ENCODE data around the gene JMY. TPM values are rescaled to one million over a fixed set of nuclear protein-coding genes. Genes with fewer than 3 reads are reported as not detected.

The JMY gene, protein sequence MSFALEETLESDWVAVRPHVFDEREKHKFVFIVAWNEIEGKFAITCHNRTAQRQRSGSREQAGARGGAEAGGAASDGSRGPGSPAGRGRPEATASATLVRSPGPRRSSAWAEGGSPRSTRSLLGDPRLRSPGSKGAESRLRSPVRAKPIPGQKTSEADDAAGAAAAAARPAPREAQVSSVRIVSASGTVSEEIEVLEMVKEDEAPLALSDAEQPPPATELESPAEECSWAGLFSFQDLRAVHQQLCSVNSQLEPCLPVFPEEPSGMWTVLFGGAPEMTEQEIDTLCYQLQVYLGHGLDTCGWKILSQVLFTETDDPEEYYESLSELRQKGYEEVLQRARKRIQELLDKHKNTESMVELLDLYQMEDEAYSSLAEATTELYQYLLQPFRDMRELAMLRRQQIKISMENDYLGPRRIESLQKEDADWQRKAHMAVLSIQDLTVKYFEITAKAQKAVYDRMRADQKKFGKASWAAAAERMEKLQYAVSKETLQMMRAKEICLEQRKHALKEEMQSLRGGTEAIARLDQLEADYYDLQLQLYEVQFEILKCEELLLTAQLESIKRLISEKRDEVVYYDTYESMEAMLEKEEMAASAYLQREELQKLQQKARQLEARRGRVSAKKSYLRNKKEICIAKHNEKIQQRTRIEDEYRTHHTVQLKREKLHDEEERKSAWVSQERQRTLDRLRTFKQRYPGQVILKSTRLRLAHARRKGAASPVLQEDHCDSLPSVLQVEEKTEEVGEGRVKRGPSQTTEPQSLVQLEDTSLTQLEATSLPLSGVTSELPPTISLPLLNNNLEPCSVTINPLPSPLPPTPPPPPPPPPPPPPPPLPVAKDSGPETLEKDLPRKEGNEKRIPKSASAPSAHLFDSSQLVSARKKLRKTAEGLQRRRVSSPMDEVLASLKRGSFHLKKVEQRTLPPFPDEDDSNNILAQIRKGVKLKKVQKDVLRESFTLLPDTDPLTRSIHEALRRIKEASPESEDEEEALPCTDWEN
- 5.0 and 5.6 TPM in 2 replicates for polyA plus RNA-seq (2011; rRNA removed)
- polyA plus RNA-seq (2012; cell fraction: cytosol; rRNA removed) = 0.74 and 0.93 TPM in 2 replicates
- polyA plus RNA-seq (2012; cell fraction: nucleus; rRNA removed) = 0.95 and 1.2 TPM in 2 replicates
- polyA plus RNA-seq (2017; fragmentation: RNase III; extraction: RNeasy Plus Mini Kit Qiagen cat#74134 plus additional on column Dnase treatment) = 2.5 to 4.2 TPM (median 2.9 TPM) in 3 replicates
- polyA minus RNA-seq (2011; rRNA and poly(A)+ RNA removed) = 3.8 and 3.9 TPM in 2 replicates

DNA sequence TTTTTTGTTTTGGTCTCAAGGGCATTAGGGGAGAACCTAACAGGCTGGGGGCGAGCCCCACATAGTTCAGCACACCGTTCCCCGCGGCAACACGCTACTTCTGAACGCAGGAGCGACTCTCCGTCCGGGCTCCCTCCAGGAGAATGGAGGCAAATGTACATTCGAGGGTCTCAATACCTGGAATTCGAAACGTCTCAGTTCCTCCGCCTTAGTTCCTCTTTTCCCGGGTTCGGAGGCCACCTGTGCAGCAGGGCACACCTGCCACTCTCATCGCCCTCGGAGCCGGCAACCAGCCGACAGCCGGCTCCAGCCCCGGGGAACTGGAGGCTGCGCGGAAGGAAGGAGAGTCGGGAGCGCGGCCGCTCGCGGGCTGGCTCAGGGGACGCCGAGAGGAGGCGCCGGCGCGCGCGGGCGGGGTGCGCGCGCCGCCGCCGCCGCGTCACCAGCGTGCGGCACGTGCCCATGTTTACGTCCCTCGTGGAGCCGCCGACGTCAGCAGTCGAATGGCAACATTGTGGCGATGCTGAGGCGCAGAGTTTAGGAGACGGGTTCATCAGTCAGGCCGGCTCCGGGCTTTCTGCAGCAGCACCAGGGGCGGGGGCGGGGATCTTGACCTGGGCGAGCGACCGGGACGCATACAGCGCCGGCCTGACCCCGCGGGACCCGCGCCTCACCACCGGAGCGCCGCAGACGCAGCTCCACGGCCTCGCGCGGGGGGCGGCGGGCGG, at the start of gene JMY:
Gene JMY (plus strand): TSS at position 498 of the 728 bp plus-strand sequence. CDS start 520 bp downstream, outside the sequence.
- Histone ChIP-seq H3K27ac (peak within 1 kb of the TSS; percentile 73 to 87), H3K4me2 (peak within 1 kb of the TSS; percentile 67), H3K4me3 (peak within 1 kb of the TSS; percentile 67), H3K9me3 (no peaks in the 10 kb centered on the region), H3K4me1 (peaks cover 14% of the 10 kb centered on the region; the same call in 1 of the 3 replicates)
- WGBS (ENCODE audit: missing lambda C conversion rate) = 0% methylated on average over 28 of the region's 83 CpGs
- peak; percentile 88 to 91 for ATAC-seq
- CTCF ChIA-PET = interaction anchor here (0.7 to 2.2 kb wide), 4 partner anchors 15 to 103 kb away, joined by 3 to 14 read pairs (median 4); no protein-coding TSS in a partner anchor
- DNase-seq (ENCODE audit: low read depth in 1 of 2, low spot score in 1 of 2) = peak; percentile 82
- POLR2A ChIA-PET = interaction anchor here (0.6 to 1.6 kb wide), 3 partner anchors 69 to 278 kb away, joined by 3 to 6 read pairs (median 5); partner anchors contain the start of genes ARSB and HOMER1
- no peak for FAIRE-seq
- TF ChIP-seq EHF (CRISPR knock-in tag; IDR thresholded peaks at IDR 0.05) = 0 out of 2 replicates have a peak, but pooled peaks have one; percentile 47
- TF ChIP-seq RAD21 (conservative IDR thresholded peaks at IDR 0.05 in 1 of 2, IDR thresholded peaks at IDR 0.05 in 1 of 2) = no peak
- no peak for TF ChIP-seq POLR2AphosphoS2 (conservative IDR thresholded peaks at IDR 0.05; ENCODE audit: low read length)
- TF ChIP-seq CHD4 (IDR thresholded peaks at IDR 0.05; ENCODE audit: borderline replicate concordance) = no peak
- TF ChIP-seq, protein P1, sequence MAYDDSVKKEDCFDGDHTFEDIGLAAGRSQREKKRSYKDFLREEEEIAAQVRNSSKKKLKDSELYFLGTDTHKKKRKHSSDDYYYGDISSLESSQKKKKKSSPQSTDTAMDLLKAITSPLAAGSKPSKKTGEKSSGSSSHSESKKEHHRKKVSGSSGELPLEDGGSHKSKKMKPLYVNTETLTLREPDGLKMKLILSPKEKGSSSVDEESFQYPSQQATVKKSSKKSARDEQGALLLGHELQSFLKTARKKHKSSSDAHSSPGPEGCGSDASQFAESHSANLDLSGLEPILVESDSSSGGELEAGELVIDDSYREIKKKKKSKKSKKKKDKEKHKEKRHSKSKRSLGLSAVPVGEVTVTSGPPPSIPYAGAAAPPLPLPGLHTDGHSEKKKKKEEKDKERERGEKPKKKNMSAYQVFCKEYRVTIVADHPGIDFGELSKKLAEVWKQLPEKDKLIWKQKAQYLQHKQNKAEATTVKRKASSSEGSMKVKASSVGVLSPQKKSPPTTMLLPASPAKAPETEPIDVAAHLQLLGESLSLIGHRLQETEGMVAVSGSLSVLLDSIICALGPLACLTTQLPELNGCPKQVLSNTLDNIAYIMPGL (CRISPR knock-in tag; IDR thresholded peaks at IDR 0.05; ENCODE audit: borderline replicate concordance) = no peak
- TF ChIP-seq, protein P2, sequence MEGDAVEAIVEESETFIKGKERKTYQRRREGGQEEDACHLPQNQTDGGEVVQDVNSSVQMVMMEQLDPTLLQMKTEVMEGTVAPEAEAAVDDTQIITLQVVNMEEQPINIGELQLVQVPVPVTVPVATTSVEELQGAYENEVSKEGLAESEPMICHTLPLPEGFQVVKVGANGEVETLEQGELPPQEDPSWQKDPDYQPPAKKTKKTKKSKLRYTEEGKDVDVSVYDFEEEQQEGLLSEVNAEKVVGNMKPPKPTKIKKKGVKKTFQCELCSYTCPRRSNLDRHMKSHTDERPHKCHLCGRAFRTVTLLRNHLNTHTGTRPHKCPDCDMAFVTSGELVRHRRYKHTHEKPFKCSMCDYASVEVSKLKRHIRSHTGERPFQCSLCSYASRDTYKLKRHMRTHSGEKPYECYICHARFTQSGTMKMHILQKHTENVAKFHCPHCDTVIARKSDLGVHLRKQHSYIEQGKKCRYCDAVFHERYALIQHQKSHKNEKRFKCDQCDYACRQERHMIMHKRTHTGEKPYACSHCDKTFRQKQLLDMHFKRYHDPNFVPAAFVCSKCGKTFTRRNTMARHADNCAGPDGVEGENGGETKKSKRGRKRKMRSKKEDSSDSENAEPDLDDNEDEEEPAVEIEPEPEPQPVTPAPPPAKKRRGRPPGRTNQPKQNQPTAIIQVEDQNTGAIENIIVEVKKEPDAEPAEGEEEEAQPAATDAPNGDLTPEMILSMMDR (IDR thresholded peaks at IDR 0.05) = 0 out of 3 replicates have a peak, but pooled peaks have one; percentile 8
- TF ChIP-seq, protein P3, sequence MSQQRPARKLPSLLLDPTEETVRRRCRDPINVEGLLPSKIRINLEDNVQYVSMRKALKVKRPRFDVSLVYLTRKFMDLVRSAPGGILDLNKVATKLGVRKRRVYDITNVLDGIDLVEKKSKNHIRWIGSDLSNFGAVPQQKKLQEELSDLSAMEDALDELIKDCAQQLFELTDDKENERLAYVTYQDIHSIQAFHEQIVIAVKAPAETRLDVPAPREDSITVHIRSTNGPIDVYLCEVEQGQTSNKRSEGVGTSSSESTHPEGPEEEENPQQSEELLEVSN (IDR thresholded peaks at IDR 0.05; ENCODE audit: borderline replicate concordance, low read depth) = peak; percentile 86
- no peak for TF ChIP-seq ESRRA (IDR thresholded peaks at IDR 0.05; ENCODE audit: borderline replicate concordance, low read length)
- TF ChIP-seq, protein P4, sequence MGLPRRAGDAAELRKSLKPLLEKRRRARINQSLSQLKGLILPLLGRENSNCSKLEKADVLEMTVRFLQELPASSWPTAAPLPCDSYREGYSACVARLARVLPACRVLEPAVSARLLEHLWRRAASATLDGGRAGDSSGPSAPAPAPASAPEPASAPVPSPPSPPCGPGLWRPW (IDR thresholded peaks at IDR 0.05) = no peak
- TF ChIP-seq HOXB13 (CRISPR knock-in tag; IDR thresholded peaks at IDR 0.05; ENCODE audit: low read depth) = 0 out of 2 replicates have a peak, but pooled peaks have one; percentile 54
- 0 out of 2 replicates have a peak, but pooled peaks have one; percentile 63 for TF ChIP-seq HOXB5 (CRISPR knock-in tag; IDR thresholded peaks at IDR 0.05)
- TF ChIP-seq MYC (IDR thresholded peaks at IDR 0.05; ENCODE audit: borderline replicate concordance, low read length) = peak; percentile 77
- no peak for TF ChIP-seq CHD2 (IDR thresholded peaks at IDR 0.05; ENCODE audit: low read length, partially characterized antibody)
- TF ChIP-seq EP300 (IDR thresholded peaks at IDR 0.05) = no peak
- no peak for TF ChIP-seq KDM1A (IDR thresholded peaks at IDR 0.05; ENCODE audit: low read depth)
- TF ChIP-seq, protein P5, sequence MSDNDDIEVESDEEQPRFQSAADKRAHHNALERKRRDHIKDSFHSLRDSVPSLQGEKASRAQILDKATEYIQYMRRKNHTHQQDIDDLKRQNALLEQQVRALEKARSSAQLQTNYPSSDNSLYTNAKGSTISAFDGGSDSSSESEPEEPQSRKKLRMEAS (IDR thresholded peaks at IDR 0.05) = peak; percentile 96
- no peak for TF ChIP-seq RCOR1 (IDR thresholded peaks at IDR 0.05; ENCODE audit: low read depth, low read length)
- TF ChIP-seq, protein P6, sequence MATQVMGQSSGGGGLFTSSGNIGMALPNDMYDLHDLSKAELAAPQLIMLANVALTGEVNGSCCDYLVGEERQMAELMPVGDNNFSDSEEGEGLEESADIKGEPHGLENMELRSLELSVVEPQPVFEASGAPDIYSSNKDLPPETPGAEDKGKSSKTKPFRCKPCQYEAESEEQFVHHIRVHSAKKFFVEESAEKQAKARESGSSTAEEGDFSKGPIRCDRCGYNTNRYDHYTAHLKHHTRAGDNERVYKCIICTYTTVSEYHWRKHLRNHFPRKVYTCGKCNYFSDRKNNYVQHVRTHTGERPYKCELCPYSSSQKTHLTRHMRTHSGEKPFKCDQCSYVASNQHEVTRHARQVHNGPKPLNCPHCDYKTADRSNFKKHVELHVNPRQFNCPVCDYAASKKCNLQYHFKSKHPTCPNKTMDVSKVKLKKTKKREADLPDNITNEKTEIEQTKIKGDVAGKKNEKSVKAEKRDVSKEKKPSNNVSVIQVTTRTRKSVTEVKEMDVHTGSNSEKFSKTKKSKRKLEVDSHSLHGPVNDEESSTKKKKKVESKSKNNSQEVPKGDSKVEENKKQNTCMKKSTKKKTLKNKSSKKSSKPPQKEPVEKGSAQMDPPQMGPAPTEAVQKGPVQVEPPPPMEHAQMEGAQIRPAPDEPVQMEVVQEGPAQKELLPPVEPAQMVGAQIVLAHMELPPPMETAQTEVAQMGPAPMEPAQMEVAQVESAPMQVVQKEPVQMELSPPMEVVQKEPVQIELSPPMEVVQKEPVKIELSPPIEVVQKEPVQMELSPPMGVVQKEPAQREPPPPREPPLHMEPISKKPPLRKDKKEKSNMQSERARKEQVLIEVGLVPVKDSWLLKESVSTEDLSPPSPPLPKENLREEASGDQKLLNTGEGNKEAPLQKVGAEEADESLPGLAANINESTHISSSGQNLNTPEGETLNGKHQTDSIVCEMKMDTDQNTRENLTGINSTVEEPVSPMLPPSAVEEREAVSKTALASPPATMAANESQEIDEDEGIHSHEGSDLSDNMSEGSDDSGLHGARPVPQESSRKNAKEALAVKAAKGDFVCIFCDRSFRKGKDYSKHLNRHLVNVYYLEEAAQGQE (IDR thresholded peaks at IDR 0.05) = no peak
- TF ChIP-seq CEBPB (IDR thresholded peaks at IDR 0.05) = no peak
- no peak for TF ChIP-seq ZC3H11A (IDR thresholded peaks at IDR 0.05)
- TF ChIP-seq, protein P7, sequence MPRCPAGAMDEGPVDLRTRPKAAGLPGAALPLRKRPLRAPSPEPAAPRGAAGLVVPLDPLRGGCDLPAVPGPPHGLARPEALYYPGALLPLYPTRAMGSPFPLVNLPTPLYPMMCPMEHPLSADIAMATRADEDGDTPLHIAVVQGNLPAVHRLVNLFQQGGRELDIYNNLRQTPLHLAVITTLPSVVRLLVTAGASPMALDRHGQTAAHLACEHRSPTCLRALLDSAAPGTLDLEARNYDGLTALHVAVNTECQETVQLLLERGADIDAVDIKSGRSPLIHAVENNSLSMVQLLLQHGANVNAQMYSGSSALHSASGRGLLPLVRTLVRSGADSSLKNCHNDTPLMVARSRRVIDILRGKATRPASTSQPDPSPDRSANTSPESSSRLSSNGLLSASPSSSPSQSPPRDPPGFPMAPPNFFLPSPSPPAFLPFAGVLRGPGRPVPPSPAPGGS (IDR thresholded peaks at IDR 0.05) = peak; percentile 41; the same call in 1 of the 3 replicates
- TF ChIP-seq RNF2 (IDR thresholded peaks at IDR 0.05; ENCODE audit: borderline replicate concordance, low read depth) = no peak
- TF ChIP-seq POLR2A (IDR thresholded peaks at IDR 0.05; ENCODE audit: low read length) = peak; percentile 63

All from A549 (cell line).